SK-N-SH treated with all-trans-retinoic acid at 6 μM for 48 hours (cell line): Measurements from ENCODE around the gene CACNA1S.
A peak's percentile ranks its signal among the peaks of the same experiment; 100 is the strongest.

Experiments used
- ATAC-seq: fragments of 200-7000 bp; cut with Tn5 transposase; 3 replicates; pipeline ENCODE4 v1.9.1; 2020; ENCODE audit warnings: mild to moderate bottlenecking, moderate library complexity
- ARNTL ChIP-seq: fragments of 450-650 bp; formaldehyde crosslinking; IDR thresholded peaks from 2 replicates; pipeline ENCODE4 v1.5.0; 2020; ENCODE audit warnings: low read depth, mild to moderate bottlenecking, moderate library complexity, borderline replicate concordance
- BACH2 ChIP-seq: fragments of 250-450 bp; sonication (Bioruptor Pico); IDR thresholded peaks from 2 replicates; pipeline ENCODE4 v1.9.0; 2021; ENCODE audit warnings: mild to moderate bottlenecking, borderline replicate concordance
- CREB5 ChIP-seq: fragments of 250-450 bp; sonication (Bioruptor Pico); IDR thresholded peaks from 2 replicates; pipeline ENCODE4 v1.5.1; 2020; ENCODE audit warnings: low read depth, mild to moderate bottlenecking, moderate library complexity
- CSRNP3 ChIP-seq: fragments of 250-450 bp; sonication (Bioruptor Pico); IDR thresholded peaks from 2 replicates; pipeline ENCODE4 v1.5.1; 2021; ENCODE audit warnings: mild to moderate bottlenecking, moderate library complexity
- ESRRG ChIP-seq: fragments of 250-450 bp; sonication (Bioruptor Pico); IDR thresholded peaks from 2 replicates; pipeline ENCODE4 v1.6.1; 2021; ENCODE audit warnings: mild to moderate bottlenecking
- ISL1 ChIP-seq: fragments of 250-450 bp; sonication (Bioruptor Pico); IDR thresholded peaks from 2 replicates; pipeline ENCODE4 v2.1.2; 2022; ENCODE audit warnings: mild to moderate bottlenecking, moderate library complexity
- PATZ1 ChIP-seq: fragments of 250-450 bp; sonication (Bioruptor Pico); IDR thresholded peaks from 2 replicates; pipeline ENCODE4 v1.8.0; 2020; ENCODE audit warnings: mild to moderate bottlenecking, moderate library complexity, borderline replicate concordance
- POU6F1 ChIP-seq: fragments of 250-450 bp; sonication (Bioruptor Pico); IDR thresholded peaks from 2 replicates; pipeline ENCODE4 v1.8.0; 2021; ENCODE audit warnings: low read depth, mild to moderate bottlenecking, moderate library complexity, borderline replicate concordance
- PPARA ChIP-seq: fragments of 250-450 bp; sonication (Bioruptor Pico); IDR thresholded peaks from 2 replicates; pipeline ENCODE4 v1.5.0; 2020; ENCODE audit warnings: mild to moderate bottlenecking, borderline replicate concordance
- TCF4 ChIP-seq: fragments of 250-450 bp; sonication (Bioruptor Pico); IDR thresholded peaks from 2 replicates; pipeline ENCODE4 v1.8.0; 2021; ENCODE audit warnings: mild to moderate bottlenecking, moderate library complexity, borderline replicate concordance
- TOX ChIP-seq: fragments of 250-450 bp; sonication (Bioruptor Pico); IDR thresholded peaks from 2 replicates; pipeline ENCODE4 v1.8.0; 2021; ENCODE audit warnings: mild to moderate bottlenecking, moderate library complexity, borderline replicate concordance
- TSHZ2 ChIP-seq: fragments of 250-450 bp; sonication (Bioruptor Pico); IDR thresholded peaks from 2 replicates; pipeline ENCODE4 v1.5.0; 2020; ENCODE audit warnings: mild to moderate bottlenecking, moderate library complexity
- ZC3H10 ChIP-seq: fragments of 250-450 bp; sonication (Bioruptor Pico); IDR thresholded peaks from 2 replicates; pipeline ENCODE4 v1.5.1; 2021; ENCODE audit warnings: mild to moderate bottlenecking, moderate library complexity
- ZFP3 ChIP-seq: fragments of 250-450 bp; sonication (Bioruptor Pico); IDR thresholded peaks from 2 replicates; pipeline ENCODE4 v1.5.0; 2020; ENCODE audit warnings: mild to moderate bottlenecking, moderate library complexity
- ZFP30 ChIP-seq: fragments of 450-650 bp; formaldehyde crosslinking; IDR thresholded peaks from 2 replicates; pipeline ENCODE4 v1.5.0; 2022; ENCODE audit warnings: mild to moderate bottlenecking, moderate library complexity
- ZNF565 ChIP-seq: fragments of 450-650 bp; formaldehyde crosslinking; conservative IDR thresholded peaks from 2 replicates; pipeline ENCODE4 v1.5.0; 2020; ENCODE audit warnings: low read depth, mild to moderate bottlenecking, moderate library complexity
- ZNF70 ChIP-seq: fragments of 450-650 bp; formaldehyde crosslinking; IDR thresholded peaks from 2 replicates; pipeline ENCODE4 v1.5.0; 2020; ENCODE audit warnings: mild to moderate bottlenecking, moderate library complexity
- ZNF8 ChIP-seq: fragments of 450-650 bp; formaldehyde crosslinking; IDR thresholded peaks from 2 replicates; pipeline ENCODE4 v1.5.0; 2020; ENCODE audit warnings: mild to moderate bottlenecking, moderate library complexity

The CACNA1S gene

GRCh38 chr1:201155354-201155753 lies 43.1 kb upstream of the CACNA1S start:
- TF ChIP-seq PPARA (CRISPR knock-in tag) = no peak
- no peak for TF ChIP-seq POU6F1 (CRISPR knock-in tag)
- TF ChIP-seq ZNF8 (CRISPR knock-in tag) = no peak
- TF ChIP-seq PATZ1 (CRISPR knock-in tag) = no peak
- no peak for TF ChIP-seq ESRRG
- no peak for TF ChIP-seq ZC3H10 (CRISPR knock-in tag)
- no peak for TF ChIP-seq ZFP30 (CRISPR knock-in tag)
- no peak for TF ChIP-seq ZFP3
- no peak for TF ChIP-seq TSHZ2
- TF ChIP-seq ZNF70 (CRISPR knock-in tag) = no peak
- ATAC-seq = no peak

- TF ChIP-seq ZFP30 (CRISPR knock-in tag) (no peak), ZNF8 (CRISPR knock-in tag) (no peak), CREB5 (CRISPR knock-in tag) (no peak), CSRNP3 (CRISPR knock-in tag) (no peak), ESRRG (no peak), TCF4 (CRISPR knock-in tag) (no peak), PPARA (CRISPR knock-in tag) (no peak), TSHZ2 (no peak), ZC3H10 (CRISPR knock-in tag) (no peak), BACH2 (CRISPR knock-in tag) (no peak), ISL1 (no peak), TOX (no peak), ZFP3 (no peak), ARNTL (CRISPR knock-in tag) (no peak), ZNF565 (no peak)
- ATAC-seq = peak; percentile 97
These were observed 42.4 kb upstream of the CACNA1S start, which contains the start of gene TMEM9 for GRCh38 chr1:201154389-201155165. Gene TMEM9 (minus strand): TSS chr1:201154474. CDS start chr1:201153923, 551 bp downstream.
